DMS153 treated with DMSO at 0.1 percent for 48 hours (cell line): Measurements from ENCODE around the gene RAB31.
"Not testable (repeated sequence)": the region's sequence is repeated elsewhere in the genome, so short reads cannot be mapped to it uniquely, and the experiment has no call there.

Source experiments
- DNase-seq: peaks from one replicate; lab custom pipeline; 2025; ENCODE audit not compliant: unreplicated experiment; lab: John Stamatoyannopoulos, UW

RAB31 gene

DNA sequence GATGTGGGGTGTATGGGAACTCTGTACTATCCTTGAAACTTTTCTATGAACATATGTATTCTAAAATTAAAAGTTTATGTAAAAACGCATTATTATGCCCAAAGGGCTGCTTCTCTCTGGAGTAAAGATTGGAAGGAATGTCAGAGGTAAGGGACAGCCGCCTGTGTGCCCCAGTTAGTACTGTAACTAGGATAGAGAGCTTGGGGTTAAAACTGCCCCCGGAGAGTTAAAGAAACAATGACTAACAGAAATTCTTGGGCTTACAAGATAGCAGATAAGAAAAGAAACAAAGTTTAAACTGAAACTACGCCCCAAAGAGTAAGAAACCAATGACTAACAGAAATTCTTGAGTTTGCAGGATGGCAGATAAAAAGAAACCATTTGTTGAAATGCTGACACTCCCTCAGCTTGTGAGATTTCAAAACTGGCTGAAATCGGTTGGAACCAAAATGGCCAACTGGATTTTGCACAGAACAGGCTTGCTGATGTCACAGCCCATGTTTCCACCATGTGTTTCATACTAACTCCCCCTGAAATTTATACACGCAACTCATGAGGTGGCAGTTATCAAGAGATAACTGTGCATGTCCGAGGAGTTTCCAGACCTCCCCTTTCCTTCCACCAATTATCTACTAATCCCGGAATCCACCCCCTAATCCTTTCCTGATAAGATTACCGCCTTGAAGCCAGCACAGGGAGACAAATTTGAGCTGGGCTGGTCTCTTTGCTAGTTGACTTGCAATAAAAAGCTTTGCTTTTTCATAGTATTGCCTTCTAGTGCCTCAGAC lies 169.0 kb downstream of the RAB31 start:
- no peak for DNase-seq

DNA sequence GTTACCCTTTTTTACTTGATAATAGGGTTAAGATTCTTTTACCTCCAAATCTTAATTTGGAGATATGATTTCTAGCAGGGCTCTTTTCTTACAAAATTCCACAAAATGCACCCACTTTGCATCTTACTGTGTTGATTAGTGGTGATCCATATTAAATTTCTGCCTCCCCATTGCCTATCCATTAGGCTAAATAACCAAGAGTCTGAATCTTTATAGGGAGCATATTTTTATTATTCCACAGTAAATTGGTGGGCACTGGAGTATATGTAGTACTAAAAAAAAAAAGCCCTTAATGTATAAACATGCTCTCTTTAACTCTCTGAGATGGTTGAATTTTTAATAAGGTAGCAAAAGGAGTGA lies 169.5 kb downstream of the RAB31 start:
- no peak for DNase-seq

DNA sequence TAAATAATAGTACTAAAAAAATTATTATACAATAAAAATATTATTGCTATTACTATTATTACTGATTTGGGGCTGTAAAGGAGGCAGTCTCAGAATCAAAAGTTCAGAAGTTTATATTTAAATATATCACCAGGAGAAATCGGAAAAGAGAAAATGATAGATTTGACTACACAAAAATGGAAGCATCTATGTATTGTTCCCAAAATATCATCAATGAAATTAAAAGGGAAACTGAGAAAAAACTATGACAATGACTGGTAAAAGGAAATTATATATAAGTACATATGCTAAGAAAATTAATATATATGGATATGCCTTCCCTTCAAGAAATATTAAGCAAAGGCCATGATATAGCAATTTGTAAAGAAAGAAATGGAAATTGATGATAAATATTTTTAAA lies 170.0 kb downstream of the RAB31 start:
- DNase-seq: no peak

DNA sequence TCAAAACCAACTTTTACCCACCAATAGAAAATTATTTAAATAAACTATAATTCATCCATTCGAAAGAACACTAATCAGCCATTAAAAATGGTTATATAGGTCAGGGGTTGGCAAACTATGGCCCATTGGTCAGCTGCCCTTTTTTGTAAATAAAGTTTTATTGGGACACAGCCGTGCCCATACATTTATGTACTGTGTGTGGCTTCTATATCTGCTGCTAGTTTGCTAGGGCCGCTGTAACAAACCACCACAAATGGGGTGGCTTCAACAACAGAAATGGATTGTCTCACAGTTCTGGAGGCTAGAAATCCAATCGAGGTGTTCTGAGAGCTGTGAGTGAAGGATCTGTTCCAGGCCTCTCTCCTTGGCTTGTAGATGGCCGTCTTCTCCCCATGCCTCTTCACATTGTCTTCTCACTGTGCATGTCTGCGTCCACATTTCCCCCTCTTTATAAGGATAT lies 170.7 kb downstream of the RAB31 start:
- no peak for DNase-seq

DNA sequence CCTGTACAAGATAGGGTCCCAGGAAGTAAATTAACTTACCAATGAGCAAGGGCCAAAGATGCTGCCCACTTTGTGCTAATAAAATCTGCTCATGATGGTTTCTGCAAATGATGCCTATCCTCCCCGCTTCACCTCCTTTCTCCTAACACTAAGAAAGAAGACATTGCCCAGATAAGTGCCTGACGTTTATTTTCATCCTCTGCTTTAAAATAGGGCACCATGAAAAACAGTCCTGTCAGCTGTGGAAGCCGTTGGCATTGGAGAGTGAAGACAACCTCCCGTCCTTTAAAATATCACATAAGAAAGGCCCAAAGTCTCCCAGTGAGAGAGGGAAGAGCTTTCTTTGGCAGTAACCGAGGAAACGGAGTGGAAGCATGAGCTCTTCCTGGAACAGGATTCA lies 176.0 kb downstream of the RAB31 start:
- DNase-seq: no peak

DNA sequence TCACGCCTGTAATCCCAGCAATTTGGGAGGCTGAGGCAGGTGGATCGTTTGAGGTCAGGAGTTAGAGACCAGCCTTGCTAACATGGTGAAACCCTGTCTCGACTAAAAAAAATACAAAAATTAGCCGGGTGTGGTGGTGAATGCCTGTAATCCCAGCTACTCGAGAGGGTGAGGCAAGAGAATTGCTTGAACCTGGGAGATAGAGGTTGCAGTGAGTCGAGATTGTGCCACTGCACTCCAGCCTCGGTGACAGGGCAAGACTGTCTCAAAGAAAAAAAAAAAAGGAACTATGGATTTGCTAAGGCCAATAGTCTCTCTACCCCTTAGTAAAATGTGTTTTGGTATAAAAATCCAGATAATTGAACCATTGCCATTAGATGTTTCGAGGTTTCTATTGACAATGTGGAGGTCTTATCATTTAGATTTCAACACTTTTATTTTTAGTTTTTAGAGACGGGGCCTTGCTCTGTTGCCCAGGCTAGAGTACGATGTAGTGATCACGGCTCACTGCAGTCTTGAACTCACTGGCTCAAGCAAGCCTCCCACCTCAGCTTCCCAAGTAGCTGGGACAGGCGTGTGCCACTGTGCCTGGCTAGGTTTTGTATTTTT lies 176.5 kb downstream of the RAB31 start:
- DNase-seq: no peak

DNA sequence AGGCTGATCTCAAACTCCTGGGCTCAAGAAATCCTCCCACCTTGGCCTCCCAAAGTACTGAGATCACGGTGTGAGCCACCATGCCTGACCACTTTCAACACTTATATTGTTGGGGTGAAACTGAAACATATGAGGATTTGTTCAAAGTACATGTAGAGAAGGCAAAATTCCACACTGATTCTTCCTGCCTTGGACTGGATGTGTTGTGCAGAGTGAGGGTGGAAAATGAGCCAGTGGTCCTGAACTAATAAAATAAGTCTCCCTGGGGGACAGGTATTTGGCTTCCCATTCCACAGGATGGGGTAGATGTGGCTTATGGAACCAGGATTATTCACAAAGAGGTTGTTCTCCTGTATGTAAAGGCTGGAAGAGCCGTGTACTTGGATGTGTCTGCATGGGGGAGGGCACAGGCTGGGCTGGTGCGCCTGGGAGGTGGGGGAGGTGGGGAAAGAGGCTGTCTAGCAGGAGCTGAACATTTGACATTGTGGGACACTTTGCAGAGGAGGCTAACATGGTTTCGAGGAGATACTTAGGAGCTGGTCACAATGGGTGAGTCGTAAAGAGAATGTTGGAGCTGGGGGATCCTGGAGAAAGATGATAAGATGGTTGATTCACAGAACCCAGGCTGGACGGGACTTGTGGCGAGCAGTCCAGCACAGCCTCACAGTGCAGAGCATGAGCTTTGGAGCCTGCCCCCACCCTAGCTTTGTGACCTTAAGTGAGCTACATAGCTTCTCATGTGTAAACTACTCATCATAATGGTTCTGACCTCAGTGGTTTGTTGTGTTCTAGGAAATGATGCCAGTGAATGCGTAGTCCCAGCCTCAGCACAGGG lies 177.3 kb downstream of the RAB31 start, which contains the start of gene TXNDC2:
Gene TXNDC2 (plus strand): TSS at position 804 of the 835 bp plus-strand sequence. CDS start 708 bp downstream, outside the sequence.
- DNase-seq: no peak

DNA sequence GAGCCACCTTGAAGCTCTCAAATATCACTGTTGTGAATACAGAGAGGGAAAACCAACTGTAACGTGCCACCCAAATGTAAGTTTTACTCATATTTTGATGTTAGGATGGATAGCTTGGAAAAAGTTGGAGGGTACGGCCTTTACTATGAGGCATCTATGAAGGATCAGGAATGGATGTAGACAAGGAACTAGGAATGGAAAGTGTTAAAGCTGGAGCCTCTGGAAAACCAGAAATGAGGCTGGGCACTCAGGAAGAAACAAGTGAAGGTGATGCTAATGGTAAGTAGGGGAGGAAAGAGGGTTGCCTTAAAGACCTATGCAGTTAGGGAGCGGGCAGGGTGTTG lies 177.9 kb downstream of the RAB31 start:
- DNase-seq: no peak

DNA sequence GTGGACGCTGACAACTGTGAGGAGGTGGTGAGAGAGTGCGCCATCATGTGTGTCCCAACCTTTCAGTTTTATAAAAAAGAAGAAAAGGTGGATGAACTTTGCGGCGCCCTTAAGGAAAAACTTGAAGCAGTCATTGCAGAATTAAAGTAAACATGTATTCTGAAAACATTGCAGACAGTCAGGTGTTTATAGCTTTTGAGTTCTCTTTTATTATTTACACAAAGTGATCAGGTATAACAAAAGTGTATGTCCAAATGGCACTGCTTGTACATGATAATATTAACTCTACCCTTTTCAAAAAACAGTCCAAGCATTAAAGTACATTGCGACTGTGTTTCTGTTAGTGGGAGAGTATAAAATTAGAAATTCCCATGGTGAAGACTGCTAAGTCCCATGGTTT lies 179.9 kb downstream of the RAB31 start:
- DNase-seq: no peak

DNA sequence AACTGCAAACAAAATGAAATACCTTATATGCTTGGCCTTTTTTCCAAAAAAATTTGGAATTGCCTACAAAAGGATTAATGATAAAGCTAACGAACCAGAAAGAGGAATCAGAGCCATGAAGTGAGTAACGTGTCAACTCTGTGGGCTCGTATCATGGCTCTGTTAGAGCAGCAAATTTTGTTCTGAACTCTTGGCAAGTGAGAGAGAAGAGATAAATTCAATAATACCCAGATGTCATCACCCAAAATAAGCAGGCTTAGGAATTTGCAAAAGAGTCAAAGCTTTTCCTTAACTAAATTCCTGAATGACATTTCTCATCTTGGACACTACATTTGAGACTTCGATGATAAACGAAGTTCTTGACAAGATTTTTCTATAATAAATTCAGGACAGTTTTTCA lies 182.1 kb downstream of the RAB31 start:
- no peak for DNase-seq

DNA sequence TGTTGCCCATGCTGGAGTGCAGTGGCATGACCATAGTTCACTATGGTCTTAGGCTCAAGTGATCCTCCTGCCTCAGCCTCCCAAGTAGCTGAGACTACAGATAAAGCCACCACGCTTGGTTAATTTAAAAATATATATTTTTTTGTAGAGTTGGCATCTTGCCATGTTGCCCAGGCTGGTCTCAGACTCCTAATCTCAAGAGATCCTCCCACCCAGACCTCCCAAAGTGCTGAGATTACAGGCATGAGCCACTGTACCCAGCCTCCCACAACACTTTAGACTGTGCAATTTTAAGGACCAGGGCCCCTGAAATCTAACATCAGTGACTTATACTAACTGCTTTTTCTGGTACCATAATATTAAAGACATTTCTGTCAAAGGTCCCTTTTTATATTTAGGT lies 182.9 kb downstream of the RAB31 start:
- no peak for DNase-seq

DNA sequence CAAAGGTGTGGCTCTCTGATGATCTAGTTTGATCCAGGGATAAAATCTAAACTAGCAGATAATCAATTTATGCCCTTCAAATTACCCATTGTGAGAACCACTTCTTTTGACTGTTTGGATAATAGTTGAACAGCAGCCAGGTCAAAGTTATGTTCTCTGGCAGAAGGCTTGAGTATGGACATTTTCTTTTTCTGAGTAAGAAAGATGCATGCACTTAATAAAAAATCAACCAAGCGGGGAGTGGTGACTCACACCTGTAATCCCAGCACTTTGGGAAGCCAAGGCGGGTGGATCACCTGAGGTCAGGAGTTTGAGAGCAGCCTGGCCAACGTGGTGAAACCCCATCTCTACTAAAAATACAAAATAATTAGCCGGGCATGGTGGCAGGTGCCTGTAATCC lies 183.4 kb downstream of the RAB31 start:
- DNase-seq: not testable (repeated sequence)

DNA sequence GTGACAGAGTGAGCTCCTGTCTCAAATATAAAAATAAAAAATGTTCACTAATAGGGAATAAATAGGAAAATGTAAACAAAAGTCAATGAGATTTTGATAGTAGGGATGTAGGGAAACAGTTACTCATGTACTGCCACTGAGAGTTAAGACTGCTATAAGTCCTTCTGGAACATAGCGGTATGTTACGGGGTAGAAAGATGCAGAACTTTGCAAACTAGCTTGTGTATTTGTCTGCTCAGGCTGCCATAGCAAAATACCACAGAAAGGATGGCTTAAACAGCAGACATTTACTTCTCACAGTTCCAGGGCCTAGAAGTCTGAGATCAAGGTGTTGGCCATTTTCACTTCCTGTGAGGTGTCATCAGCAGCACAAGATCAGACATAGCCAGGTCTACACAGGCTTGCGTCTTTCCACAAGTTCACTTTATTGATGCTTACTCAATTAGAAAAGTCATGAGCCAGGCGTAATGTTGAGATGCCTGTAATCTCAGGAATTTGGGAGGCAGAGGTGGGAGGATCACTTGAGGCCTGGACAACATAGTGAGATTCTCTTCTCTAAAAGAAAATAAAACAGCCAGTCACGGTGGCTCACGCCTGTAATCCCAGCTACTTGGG lies 186.5 kb downstream of the RAB31 start:
- DNase-seq: no peak

DNA sequence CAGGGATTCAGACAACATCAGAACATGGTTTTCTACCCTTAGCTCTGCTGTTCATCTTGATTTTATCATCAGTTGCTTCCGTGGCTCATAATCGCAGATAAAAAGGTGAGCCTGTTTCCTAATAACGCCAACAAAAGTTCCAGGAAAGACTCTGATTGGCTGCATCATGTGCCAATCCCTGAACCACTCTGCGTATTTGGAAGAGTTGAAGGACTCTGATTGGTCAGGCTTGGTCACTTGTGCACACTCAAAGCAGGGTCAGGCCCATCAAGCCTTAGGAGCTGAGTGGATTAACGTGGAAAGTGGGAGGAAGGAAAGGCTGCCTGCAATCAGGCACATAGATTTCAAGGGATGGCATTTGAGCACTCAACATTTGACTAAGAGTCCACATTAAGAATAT lies 189.0 kb downstream of the RAB31 start:
- no peak for DNase-seq

DNA sequence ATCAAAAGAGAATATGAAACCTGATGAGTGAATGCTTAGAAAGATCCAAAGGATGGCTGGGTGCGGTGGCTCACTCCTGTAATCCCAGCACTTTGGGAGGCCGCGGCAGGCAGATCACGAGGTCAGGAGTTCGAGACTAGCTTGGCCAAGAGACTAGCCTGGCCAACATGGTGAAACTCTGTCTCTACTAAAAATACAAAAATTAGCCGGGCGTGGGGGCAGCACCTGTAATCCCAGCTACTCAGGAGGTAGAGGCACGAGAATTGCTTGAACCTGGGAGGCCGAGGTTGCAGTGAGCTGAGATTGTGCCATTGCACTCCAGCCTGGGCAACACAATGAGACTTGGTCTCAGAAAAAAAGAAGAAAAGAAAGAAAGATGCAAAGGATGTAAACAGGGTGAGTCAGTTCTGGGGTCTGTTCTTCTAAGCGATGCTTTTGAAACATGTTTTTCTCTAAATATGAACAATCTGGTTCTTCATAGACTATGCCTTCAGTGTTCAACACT lies 189.7 kb downstream of the RAB31 start:
- not testable (repeated sequence) for DNase-seq

DNA sequence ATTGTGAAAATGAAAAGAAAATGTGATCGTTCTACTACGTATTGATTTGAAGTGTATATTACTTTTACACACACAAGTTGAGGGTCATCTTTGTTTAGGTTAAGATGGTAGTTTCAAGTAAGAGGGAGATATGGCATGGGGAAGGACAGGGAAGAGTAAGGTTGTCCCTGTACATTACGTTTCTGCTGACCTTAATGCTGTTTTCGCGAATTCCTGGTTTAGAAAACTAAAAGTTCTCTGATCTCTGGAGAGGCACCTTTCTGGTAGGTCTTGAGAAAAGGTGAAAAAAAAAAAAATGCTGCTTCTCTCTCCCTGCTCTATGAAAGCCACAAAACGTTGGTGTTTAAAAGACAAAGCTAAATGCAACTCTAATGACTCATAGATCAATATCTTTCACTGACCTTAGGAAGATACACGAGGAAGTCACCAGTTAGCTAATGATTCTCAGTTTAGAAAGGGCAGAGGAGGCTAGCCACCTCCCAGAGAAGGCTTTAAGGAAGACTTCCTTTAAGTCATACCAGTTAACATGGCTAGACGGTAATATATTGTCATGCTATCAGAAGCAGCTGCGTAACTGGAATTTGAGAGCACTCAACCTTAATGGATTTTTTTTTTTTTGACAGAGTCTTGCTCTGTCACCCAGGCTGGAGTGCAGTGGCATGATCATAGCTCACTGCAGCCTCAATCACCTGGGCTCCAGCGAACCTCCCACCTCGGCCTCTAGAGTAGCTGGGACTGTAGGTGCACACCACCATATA lies 190.9 kb downstream of the RAB31 start:
- DNase-seq: no peak

DNA sequence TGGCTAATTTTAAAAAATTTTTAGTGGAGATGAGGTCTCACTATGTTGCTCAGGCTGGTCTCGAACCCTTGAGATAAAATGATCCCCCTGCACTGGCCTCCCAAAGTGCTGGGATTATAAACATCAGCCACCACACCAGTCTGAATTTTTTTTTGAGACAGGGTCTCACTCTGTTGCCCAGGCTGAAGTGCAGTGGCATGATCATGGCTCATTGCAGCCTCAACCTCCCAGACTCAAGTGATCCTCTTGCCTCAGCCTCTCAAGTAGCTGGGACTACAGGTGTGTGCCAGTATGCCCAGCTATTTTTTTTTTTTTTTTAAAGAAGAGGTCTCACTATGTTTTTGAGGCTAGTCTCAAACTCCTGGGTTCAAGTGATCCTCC lies 191.4 kb downstream of the RAB31 start:
- DNase-seq: not testable (repeated sequence)

DNA sequence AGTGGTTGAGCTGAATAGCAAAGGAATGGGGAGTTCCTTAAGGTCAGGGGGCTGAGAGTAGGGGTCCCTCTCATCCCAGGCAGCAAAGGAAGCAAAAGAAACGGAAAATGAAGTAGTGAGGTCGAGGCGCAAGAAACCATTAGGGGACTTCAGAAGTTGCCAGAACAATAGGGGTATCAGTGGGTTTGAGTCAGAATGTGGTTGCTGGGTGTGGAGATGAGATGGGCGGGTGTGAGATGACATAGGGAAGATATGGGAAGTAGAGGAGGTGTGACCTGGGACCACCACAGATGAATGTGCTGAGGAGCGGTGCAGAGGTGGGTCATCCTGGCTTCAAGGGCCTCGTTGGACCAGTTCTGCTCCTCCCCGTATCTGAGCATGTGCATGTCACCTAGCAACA lies 192.6 kb downstream of the RAB31 start:
- DNase-seq: no peak

DNA sequence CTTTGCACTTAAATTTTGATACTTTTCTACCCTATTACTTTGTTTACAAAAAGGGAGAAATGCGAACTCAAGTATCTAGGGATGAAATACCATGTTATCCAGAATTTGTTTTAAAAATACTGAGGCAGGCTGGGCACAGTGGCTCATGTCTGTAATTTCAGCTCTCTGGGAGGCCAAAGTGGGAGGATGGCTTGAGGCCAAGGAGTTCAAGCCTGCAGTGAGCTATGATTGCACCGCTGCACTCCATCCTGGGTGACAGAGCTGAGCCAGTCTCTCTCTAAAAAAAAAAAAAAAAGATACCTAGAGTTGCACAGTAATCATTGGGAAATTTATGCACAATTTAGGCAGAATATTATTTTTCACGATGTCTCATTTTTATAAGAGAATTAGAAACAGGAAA lies 193.3 kb downstream of the RAB31 start:
- DNase-seq: no peak

DNA sequence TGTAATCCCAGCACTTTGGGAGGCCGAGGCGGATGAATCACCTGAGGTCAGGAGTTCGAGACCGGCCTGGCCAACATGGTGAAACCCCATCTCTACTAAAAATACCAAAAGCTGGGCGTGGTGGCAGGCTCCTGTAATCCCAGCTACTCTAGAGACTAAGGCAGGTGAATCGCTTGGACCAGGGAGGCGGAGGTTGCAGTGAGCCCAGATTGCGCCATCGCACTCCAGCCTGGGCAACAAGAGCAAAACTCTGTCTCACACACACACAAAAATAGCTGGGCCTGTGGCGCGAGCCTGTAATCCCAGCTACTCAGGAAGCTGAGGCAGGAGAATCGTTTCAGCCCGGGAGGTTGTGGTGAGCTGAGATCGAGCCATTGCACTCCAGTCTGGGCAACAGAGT lies 194.2 kb downstream of the RAB31 start:
- DNase-seq: not testable (repeated sequence)

DNA sequence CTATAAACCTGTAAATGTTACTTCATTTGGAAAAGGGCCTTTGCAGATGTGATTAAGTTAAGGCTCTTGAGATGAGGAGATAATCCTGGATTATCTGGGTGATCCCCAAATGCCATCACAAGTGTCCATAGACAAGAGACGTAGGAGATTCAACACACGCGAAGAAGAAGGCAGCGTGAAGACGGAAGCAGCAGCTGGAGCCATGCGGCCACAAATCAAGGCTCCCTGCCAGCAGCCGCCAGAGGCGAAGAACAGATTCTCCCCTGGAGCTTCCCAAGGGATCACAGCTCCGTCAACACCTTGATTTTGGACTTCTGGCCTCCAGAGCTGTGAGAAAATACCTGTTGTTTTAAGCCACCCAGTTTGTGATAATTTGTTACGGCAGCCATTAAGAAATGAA lies 194.7 kb downstream of the RAB31 start:
- no peak for DNase-seq
